IMR-90 (cell line): ENCODE data around the gene EML5. TPM values are rescaled to one million over a fixed set of nuclear protein-coding genes. Genes with fewer than 3 reads are reported as not detected.

Source experiments
- ATAC-seq: fragments of 200-7000 bp; cut with Tn5 transposase; 2 replicates; pipeline ENCODE4 v1.9.1; 2020; ENCODE audit warnings: low read depth, mild to moderate bottlenecking, moderate library complexity
- BruUV-seq: library from RNA; stranded (reverse); fragments of 400-500 nt; replicated peaks from 2 replicates; lab custom pipeline; 2021; lab: Mats Ljungman, UMichigan
- CTCF ChIA-PET: fragments of 300-600 bp; formaldehyde crosslinking; extraction: SDS; loops from one replicate; lab custom pipeline; 2021; ENCODE audit warnings: antibody characterized with exemption; lab: Yijun Ruan, JAX
- POLR2A ChIA-PET: fragments of 300-600 bp; sonication (Branson Sonifier 250); formaldehyde crosslinking; loops from one replicate; lab custom pipeline; 2022; ENCODE audit warnings: antibody characterized with exemption; ENCODE audit not compliant: unreplicated experiment; lab: Charles Lee
- DNase-seq: peaks from one replicate; pipeline ENCODE4 v3.0.0; 2013
- H2AFZ ChIP-seq: replicated peaks from 2 replicates; pipeline ENCODE3; 2013; ENCODE audit warnings: low read length, mild to moderate bottlenecking; ENCODE audit not compliant: poor library complexity
- H2AK5ac ChIP-seq: 2 replicates; pipeline ENCODE4 v1.6.1; 2013; ENCODE audit warnings: low read depth, low read length, inconsistent platforms
- H2AK9ac ChIP-seq: replicated peaks from 2 replicates; pipeline ENCODE3; 2013; ENCODE audit warnings: mild to moderate bottlenecking, low read depth, low read length, moderate library complexity; ENCODE audit not compliant: poor library complexity
- H2BK120ac ChIP-seq: 2 replicates; pipeline ENCODE4 v1.6.1; 2013; ENCODE audit warnings: low read depth, low read length, inconsistent platforms
- H2BK15ac ChIP-seq: 3 replicates; pipeline ENCODE4 v1.6.1; 2013; ENCODE audit warnings: low read depth, low read length, inconsistent platforms
- H2BK20ac ChIP-seq: 2 replicates; pipeline ENCODE4 v1.6.1; 2013; ENCODE audit warnings: low read depth, mild to moderate bottlenecking, inconsistent platforms, low read length, moderate library complexity
- H2BK5ac ChIP-seq: 2 replicates; pipeline ENCODE4 v1.6.1; 2013; ENCODE audit warnings: mild to moderate bottlenecking, low read depth, low read length, inconsistent platforms; ENCODE audit not compliant: poor library complexity, severe bottlenecking
- H3K14ac ChIP-seq: replicated peaks from 2 replicates; pipeline ENCODE4 v1.6.1; 2013; ENCODE audit warnings: low read depth, low read length, inconsistent platforms
- H3K18ac ChIP-seq: 2 replicates; pipeline ENCODE4 v1.6.1; 2013; ENCODE audit warnings: low read depth, low read length, control low read depth
- H3K23ac ChIP-seq: 2 replicates; pipeline ENCODE4 v1.6.1; 2013; ENCODE audit warnings: low read depth, low read length, inconsistent platforms
- H3K27ac ChIP-seq: 2 replicates; pipeline ENCODE4 v1.5.1; 2013; ENCODE audit warnings: mild to moderate bottlenecking, control low read depth, low read length; ENCODE audit not compliant: insufficient read depth
- H3K27me3 ChIP-seq: 2 replicates; pipeline ENCODE4 v1.6.1; 2013; ENCODE audit warnings: low read length; ENCODE audit not compliant: control insufficient read depth, insufficient read depth
- H3K36me3 ChIP-seq: 2 replicates; pipeline ENCODE4 v1.6.1; 2013; ENCODE audit warnings: low read length, mixed read lengths; ENCODE audit not compliant: control insufficient read depth, insufficient read depth
- H3K4ac ChIP-seq: 2 replicates; pipeline ENCODE4 v1.6.1; 2013; ENCODE audit warnings: low read depth, low read length, inconsistent platforms
- H3K4me1 ChIP-seq: 2 replicates; pipeline ENCODE4 v1.6.1; 2013; ENCODE audit warnings: low read length, mixed read lengths; ENCODE audit not compliant: control insufficient read depth, insufficient read depth
- H3K4me2 ChIP-seq: 2 replicates; pipeline ENCODE4 v1.6.1; 2013; ENCODE audit warnings: low read depth, mild to moderate bottlenecking, control low read depth, low read length, moderate library complexity
- H3K4me3 ChIP-seq: 2 replicates; pipeline ENCODE4 v1.5.1; 2013; ENCODE audit warnings: low read depth, mild to moderate bottlenecking, control low read depth, low read length, moderate library complexity; ENCODE audit not compliant: insufficient read depth
- H3K56ac ChIP-seq: 2 replicates; pipeline ENCODE4 v1.6.1; 2013; ENCODE audit warnings: low read length, inconsistent platforms; ENCODE audit not compliant: insufficient read depth; ENCODE audit errors: extremely low read depth
- H3K79me1 ChIP-seq, 2 experiments: 2 replicates each; pipeline ENCODE4 v1.6.1; 2013; ENCODE audit warnings: low read length in 2 of 2, inconsistent platforms in 1 of 2, low read depth in 1 of 2
- H3K9ac ChIP-seq: 2 replicates; pipeline ENCODE4 v1.6.1; 2013; ENCODE audit warnings: low read depth, low read length, control low read depth
- H3K9me1 ChIP-seq: 2 replicates; pipeline ENCODE4 v1.6.1; 2013; ENCODE audit warnings: low read length, inconsistent platforms; ENCODE audit not compliant: insufficient read depth
- H3K9me3 ChIP-seq: 2 replicates; pipeline ENCODE4 v1.6.1; 2013; ENCODE audit warnings: low read length; ENCODE audit not compliant: control insufficient read depth, insufficient read depth
- H4K20me1 ChIP-seq: 2 replicates; pipeline ENCODE4 v1.6.1; 2013; ENCODE audit warnings: low read length, inconsistent platforms; ENCODE audit not compliant: insufficient read depth
- H4K5ac ChIP-seq: 2 replicates; pipeline ENCODE4 v1.6.1; 2013; ENCODE audit warnings: mild to moderate bottlenecking, low read depth, low read length, control low read depth
- H4K8ac ChIP-seq, 2 experiments: 2 replicates each; pipeline ENCODE4 v1.6.1; 2013; ENCODE audit warnings: low read depth in 2 of 2, low read length in 2 of 2, control low read depth in 1 of 2, inconsistent platforms in 1 of 2
- H4K91ac ChIP-seq: 2 replicates; pipeline ENCODE4 v1.6.1; 2013; ENCODE audit warnings: low read depth, low read length, inconsistent platforms; ENCODE audit not compliant: insufficient read depth
- BHLHE40 ChIP-seq: fragments of 150-350 bp; IDR thresholded peaks from 2 replicates; pipeline ENCODE4 v1.6.1; 2016; ENCODE audit warnings: mild to moderate bottlenecking, low read depth, low read length
- CEBPB ChIP-seq: IDR thresholded peaks from 2 replicates; pipeline ENCODE4 v1.6.1; 2012; ENCODE audit warnings: low read depth, low read length, improper control_type of control experiment
- CHD1 ChIP-seq: IDR thresholded peaks from 2 replicates; pipeline ENCODE4 v1.6.1; 2012; ENCODE audit warnings: low read depth, low read length, improper control_type of control experiment
- FOS ChIP-seq: fragments of 150-350 bp; IDR thresholded peaks from 2 replicates; pipeline ENCODE4 v1.6.1; 2016; ENCODE audit warnings: low read depth, low read length
- MAFK ChIP-seq: IDR thresholded peaks from 2 replicates; pipeline ENCODE4 v1.6.1; 2012; ENCODE audit warnings: low read depth, low read length, improper control_type of control experiment
- MAZ ChIP-seq: IDR thresholded peaks from 2 replicates; pipeline ENCODE4 v1.6.1; 2012; ENCODE audit warnings: low read depth, mild to moderate bottlenecking, low read length, improper control_type of control experiment, moderate library complexity, borderline replicate concordance
- MXI1 ChIP-seq: IDR thresholded peaks from 2 replicates; pipeline ENCODE4 v1.6.1; 2012; ENCODE audit warnings: low read depth, mild to moderate bottlenecking, low read length, moderate library complexity, borderline replicate concordance
- NFE2L2 ChIP-seq: fragments of 150-350 bp; IDR thresholded peaks from 2 replicates; pipeline ENCODE4 v1.6.1; 2016; ENCODE audit warnings: low read depth, mild to moderate bottlenecking, low read length
- POLR2A ChIP-seq: IDR thresholded peaks from 2 replicates; pipeline ENCODE4 v1.6.1; 2012; ENCODE audit warnings: mild to moderate bottlenecking, low read depth, low read length
- RAD21 ChIP-seq: IDR thresholded peaks from 2 replicates; pipeline ENCODE4 v1.6.1; 2012; ENCODE audit warnings: low read length, improper control_type of control experiment
- RCOR1 ChIP-seq: IDR thresholded peaks from 2 replicates; pipeline ENCODE4 v1.6.1; 2012; ENCODE audit warnings: mild to moderate bottlenecking, low read length, improper control_type of control experiment; ENCODE audit not compliant: insufficient replicate concordance
- RFX5 ChIP-seq: IDR thresholded peaks from 2 replicates; pipeline ENCODE4 v1.8.0; 2012; ENCODE audit warnings: low read depth, mild to moderate bottlenecking, low read length, moderate library complexity
- SMC3 ChIP-seq: fragments of 150-350 bp; IDR thresholded peaks from 2 replicates; pipeline ENCODE4 v1.6.1; 2016; ENCODE audit warnings: low read depth, mild to moderate bottlenecking, antibody characterized with exemption, low read length, moderate library complexity
- dilution Hi-C: fragments of 300-500 bp; cut with HindIII; formaldehyde crosslinking; loops from one replicate; pipeline ENCODE4 v1.14.3; 2018; ENCODE audit warnings: low sequenced_read_pairs; ENCODE audit not compliant: unreplicated experiment
- in situ Hi-C: fragments of 300-500 bp; cut with MboI; formaldehyde crosslinking; loops from 3 replicates; pipeline ENCODE4 v1.14.3; 2019; ENCODE audit warnings: low sequenced_read_pairs, inconsistent platforms, mixed read lengths
- intact Hi-C: fragments of 100-400 bp; cut with micrococcal nuclease; formaldehyde crosslinking; loops from 2 replicates; pipeline ENCODE4 v1.10.0; 2022
- polyA plus RNA-seq, 3 experiments: library from polyadenylated mRNA; depleted of rRNA; stranded (reverse); fragments of >200 nt; gene quantifications; 2 replicates each; pipeline ENCODE4 v1.2.3, GENCODE V29; 2012; ENCODE audit warnings: low replicate concordance in 1 of 3
- total RNA-seq: library from RNA; depleted of rRNA; stranded (reverse); fragments of >200 nt; gene quantifications from 2 replicates; pipeline ENCODE4 v1.2.3, GENCODE V29; 2012
- TF ChIP-seq, protein P1 (sequence below): fragments of 150-350 bp; IDR thresholded peaks from 2 replicates; pipeline ENCODE4 v1.6.1; 2017; ENCODE audit warnings: mild to moderate bottlenecking, antibody characterized with exemption, low read length, low read depth
- TF ChIP-seq, protein P2 (sequence below): fragments of 150-350 bp; IDR thresholded peaks from 2 replicates; pipeline ENCODE4 v1.6.1; 2016; ENCODE audit warnings: low read depth, mild to moderate bottlenecking, low read length, moderate library complexity, borderline replicate concordance

EML5 gene
- total and polyA plus RNA-seq, 2 of the 4 experiments (the other 2 are of a cell fraction), result 8.1 to 22.2 TPM

DNA sequence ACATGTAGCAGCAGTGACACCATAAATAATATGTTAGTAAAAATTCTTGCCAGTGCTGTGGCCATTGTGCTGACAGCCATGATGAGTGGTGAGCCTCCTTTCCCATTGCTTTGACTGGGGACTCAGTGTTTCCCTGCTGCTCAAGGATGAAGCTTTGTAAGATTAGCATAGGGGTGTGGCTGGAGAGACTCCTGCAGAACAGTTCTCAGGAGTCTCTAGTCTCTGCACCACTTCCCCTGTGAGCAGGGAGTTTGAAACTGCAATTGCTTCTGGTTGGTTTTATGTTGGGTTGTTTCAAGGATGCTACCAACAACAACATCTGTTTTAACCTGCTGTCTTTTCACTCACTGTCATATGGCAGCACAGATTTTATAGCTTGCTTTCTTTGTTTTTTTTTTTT lies 188.5 kb downstream of the EML5 start:
- dilution Hi-C loops (no loop called here), in situ Hi-C loops (no loop called here), intact Hi-C loops (no loop called here)
- Histone ChIP-seq H2AK9ac (no peak overlapping the region), H3K4me3 (no peak overlapping the region), H3K27ac (no peak overlapping the region), H3K23ac (no peak overlapping the region), H3K18ac (no peak overlapping the region), H3K9me1 (peaks cover 13% of the 10 kb centered on the region), H3K36me3 (peaks cover 58% of the 10 kb centered on the region), H3K4me1 (no peaks in the 10 kb centered on the region), H2BK15ac (no peak overlapping the region), H2BK5ac (no peak overlapping the region), H2BK20ac (no peak overlapping the region), H4K91ac (no peak overlapping the region), H4K20me1 (peaks cover 18% of the 10 kb centered on the region), H3K9me3 (no peaks in the 10 kb centered on the region), H4K5ac (no peak overlapping the region), H3K79me1 (peaks cover 22 to 41% of the 10 kb centered on the region in 2 experiments; a peak in 3 of 4 replicates), H3K27me3 (no peaks in the 10 kb centered on the region), H3K14ac (no peak overlapping the region), H2BK120ac (no peak overlapping the region), H4K8ac (no peak overlapping the region), H3K4ac (no peak overlapping the region), H3K4me2 (no peak overlapping the region), H3K9ac (no peak overlapping the region), H2AFZ (no peak overlapping the region), H2AK5ac (no peak overlapping the region), H3K56ac (no peak overlapping the region)
- CTCF ChIA-PET, result no interaction called here
- POLR2A ChIA-PET, result interaction anchor here (0.5 kb wide), 1 partner anchor 40 kb away, joined by 5 read pairs; no protein-coding TSS in a partner anchor
- no TSS peak for BruUV-seq
- ATAC-seq (no peak), DNase-seq (no peak)
- TF ChIP-seq MAZ (no peak), BHLHE40 (no peak), MXI1 (no peak), RAD21 (no peak), CHD1 (no peak), MAFK (no peak), FOS (no peak), RCOR1 (no peak), POLR2A (no peak), CEBPB (no peak), NFE2L2 (no peak), SMC3 (no peak), RFX5 (no peak)
- TF ChIP-seq, protein P1, sequence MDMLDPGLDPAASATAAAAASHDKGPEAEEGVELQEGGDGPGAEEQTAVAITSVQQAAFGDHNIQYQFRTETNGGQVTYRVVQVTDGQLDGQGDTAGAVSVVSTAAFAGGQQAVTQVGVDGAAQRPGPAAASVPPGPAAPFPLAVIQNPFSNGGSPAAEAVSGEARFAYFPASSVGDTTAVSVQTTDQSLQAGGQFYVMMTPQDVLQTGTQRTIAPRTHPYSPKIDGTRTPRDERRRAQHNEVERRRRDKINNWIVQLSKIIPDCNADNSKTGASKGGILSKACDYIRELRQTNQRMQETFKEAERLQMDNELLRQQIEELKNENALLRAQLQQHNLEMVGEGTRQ, result no peak
- TF ChIP-seq, protein P2, sequence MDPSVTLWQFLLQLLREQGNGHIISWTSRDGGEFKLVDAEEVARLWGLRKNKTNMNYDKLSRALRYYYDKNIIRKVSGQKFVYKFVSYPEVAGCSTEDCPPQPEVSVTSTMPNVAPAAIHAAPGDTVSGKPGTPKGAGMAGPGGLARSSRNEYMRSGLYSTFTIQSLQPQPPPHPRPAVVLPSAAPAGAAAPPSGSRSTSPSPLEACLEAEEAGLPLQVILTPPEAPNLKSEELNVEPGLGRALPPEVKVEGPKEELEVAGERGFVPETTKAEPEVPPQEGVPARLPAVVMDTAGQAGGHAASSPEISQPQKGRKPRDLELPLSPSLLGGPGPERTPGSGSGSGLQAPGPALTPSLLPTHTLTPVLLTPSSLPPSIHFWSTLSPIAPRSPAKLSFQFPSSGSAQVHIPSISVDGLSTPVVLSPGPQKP, result no peak
